GM10248 (cell line): ENCODE data around the gene PTPN11.
"Not testable (repeated sequence)": the region's sequence is repeated elsewhere in the genome, so short reads cannot be mapped to it uniquely, and the experiment has no call there.

ENCODE experiments used
- CTCF ChIA-PET: fragments of 300-600 bp; sonication (Branson Sonifier 250); formaldehyde crosslinking; extraction: SDS; loops from one replicate; lab custom pipeline; 2021; ENCODE audit warnings: antibody characterized with exemption; lab: Yijun Ruan, JAX
- POLR2A ChIA-PET: fragments of 350-650 bp; sonication (Branson Sonifier 250); formaldehyde crosslinking; extraction: SDS; loops from one replicate; lab custom pipeline; 2020; ENCODE audit warnings: antibody characterized with exemption; lab: Yijun Ruan, JAX
- DNase-seq: peaks from one replicate; pipeline ENCODE4 v3.0.0; 2012; ENCODE audit errors: extremely low spot score
- CTCF ChIP-seq: IDR thresholded peaks from 2 replicates; pipeline ENCODE4 v1.5.1; 2012; ENCODE audit warnings: mild to moderate bottlenecking, low read depth; ENCODE audit errors: extremely low read depth, missing control alignments, control extremely low read depth

The PTPN11 gene

DNA sequence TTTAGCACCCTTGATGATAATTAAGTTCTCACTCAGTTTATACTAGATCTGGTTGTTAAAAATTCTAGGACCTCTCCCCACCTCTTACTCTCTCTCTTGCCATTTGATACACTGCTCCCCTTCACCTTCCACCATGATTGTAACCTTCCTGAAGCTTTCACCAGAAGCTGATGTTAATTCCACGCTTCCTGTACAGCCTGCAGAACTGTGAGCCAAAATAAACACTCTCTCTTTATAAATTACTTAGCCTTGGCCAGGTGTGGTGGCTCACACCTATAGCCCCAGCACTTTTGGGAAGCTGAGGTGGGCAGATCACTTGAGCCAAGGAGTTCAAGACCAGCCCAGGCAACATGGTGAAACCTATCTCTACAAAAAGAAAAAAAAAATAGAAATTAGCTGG is 25.4 kb upstream of the PTPN11 start:
- DNase-seq: no peak
- ChIA-PET POLR2A (interaction anchor here (0.6 kb wide), 1 partner anchor 8 kb away, joined by 3 read pairs; no protein-coding TSS in a partner anchor), CTCF (interaction anchor here (1.8 to 4.0 kb wide), 2 partner anchors 9 to 195 kb away, joined by 6 to 18 read pairs; no protein-coding TSS in a partner anchor)
- no peak for TF ChIP-seq CTCF

DNA sequence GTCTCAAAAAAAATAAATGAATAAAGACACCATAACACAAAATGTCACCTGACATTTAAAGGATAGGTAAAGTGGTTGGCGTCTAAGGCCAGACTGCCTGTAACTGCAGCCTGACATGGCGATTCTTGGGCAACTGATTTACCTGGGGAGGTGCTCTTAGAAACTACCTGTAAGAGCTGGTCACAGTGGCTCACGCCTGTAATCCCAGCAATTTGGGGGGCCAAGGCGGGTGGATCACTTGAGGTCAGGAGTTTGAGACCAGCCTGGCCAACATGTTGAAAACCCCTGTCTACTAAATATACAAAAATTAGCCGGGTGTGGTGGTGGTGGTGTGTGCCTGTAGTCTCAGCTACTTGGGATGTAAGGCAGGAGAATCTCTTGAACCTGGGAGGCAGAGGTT is 17.7 kb upstream of the PTPN11 start:
- POLR2A ChIA-PET: interaction anchor here (0.6 to 0.7 kb wide), 6 partner anchors 7 to 555 kb away, joined by 3 to 7 read pairs (median 4); no protein-coding TSS in a partner anchor
- CTCF ChIA-PET: interaction anchor here (1.6 to 3.5 kb wide), 3 partner anchors 10 to 14 kb away, joined by 6 to 13 read pairs (median 12); no protein-coding TSS in a partner anchor
- TF ChIP-seq CTCF: no peak
- no peak for DNase-seq

DNA sequence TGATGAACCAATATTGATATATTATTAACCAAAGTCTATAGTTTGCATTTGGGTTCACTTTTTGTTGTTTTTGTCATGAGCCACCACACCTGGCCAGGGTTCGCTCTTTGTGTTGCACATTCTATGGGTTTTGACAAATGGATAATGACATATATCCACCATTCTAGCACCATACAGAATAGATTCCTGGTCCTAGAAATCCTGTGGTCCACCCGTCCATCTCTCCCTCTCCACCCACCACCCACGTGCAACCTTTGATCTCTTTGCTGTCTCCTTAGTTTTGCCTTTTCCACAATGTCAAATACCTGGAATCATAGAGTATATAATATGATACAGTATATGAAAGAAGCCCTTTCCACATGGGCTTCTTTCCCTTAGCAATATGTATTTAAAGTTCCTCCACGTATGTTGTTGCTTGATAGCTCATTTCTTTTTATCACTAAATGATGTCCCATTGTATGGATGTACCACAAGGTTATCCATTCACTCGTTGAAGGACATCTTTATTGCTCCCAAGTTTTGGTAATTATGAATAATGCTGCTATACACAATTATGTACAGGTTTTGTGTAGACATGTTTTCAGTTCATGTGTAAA is 16.7 kb upstream of the PTPN11 start:
- ChIA-PET POLR2A (interaction anchor here (0.7 kb wide), 3 partner anchors 25 to 556 kb away, joined by 3 to 7 read pairs (median 5); no protein-coding TSS in a partner anchor), CTCF (interaction anchor here (2.1 to 3.5 kb wide), 2 partner anchors 9 to 15 kb away, joined by 12 to 13 read pairs; no protein-coding TSS in a partner anchor)
- TF ChIP-seq CTCF: no peak

DNA sequence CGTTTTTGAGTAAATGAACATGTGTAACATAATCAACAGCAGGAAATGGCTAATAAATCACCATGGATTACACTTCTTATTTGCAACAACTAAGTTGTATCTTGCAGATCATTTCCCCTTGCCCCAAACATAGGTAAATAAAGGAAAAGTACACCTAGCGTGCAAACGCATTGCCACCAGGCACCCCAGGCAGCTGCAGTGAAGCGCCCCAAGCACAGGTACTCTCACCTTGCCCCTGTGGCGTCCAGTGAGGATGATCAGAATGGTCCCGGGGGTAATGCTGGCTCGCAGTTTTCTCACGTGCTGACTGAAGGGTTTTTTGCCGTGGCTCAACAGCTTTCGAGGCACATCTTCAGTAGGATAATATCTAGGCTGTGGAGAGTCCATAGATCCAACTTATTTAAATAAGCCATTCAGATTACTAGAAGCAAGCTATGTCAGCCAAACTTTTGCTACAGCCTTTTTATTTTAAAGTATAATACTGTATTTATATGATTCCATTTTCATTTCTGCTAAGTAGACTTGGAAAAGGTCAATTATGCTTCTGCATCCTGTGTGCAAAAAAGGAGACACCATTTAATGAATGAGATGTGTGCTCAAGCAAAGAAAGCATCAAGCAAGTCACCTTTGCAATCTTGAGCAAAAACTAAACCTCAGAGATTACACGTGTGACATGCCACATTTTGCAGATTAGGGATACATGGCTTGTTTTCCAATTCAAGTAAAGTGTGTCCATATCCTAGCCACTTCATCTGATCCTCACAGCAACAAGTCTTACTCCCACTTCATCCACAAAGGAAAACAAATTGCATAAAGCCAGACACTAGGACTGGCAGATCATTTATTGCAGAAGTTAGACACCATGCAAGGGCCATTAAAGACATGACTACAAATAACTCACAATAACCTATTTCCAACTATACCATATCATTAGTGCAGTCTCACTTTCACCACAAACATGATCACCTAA is 11.9 kb upstream of the PTPN11 start:
- TF ChIP-seq CTCF: no peak
- POLR2A ChIA-PET: no interaction called here
- no peak for DNase-seq
- CTCF ChIA-PET: interaction anchor here (1.3 to 3.6 kb wide), 3 partner anchors 11 to 298 kb away, joined by 3 to 14 read pairs (median 4); partner anchors contain the start of gene NAA25

More for the DNA sequence above, 16.7 kb upstream of the PTPN11 start:
- no peak for DNase-seq

DNA sequence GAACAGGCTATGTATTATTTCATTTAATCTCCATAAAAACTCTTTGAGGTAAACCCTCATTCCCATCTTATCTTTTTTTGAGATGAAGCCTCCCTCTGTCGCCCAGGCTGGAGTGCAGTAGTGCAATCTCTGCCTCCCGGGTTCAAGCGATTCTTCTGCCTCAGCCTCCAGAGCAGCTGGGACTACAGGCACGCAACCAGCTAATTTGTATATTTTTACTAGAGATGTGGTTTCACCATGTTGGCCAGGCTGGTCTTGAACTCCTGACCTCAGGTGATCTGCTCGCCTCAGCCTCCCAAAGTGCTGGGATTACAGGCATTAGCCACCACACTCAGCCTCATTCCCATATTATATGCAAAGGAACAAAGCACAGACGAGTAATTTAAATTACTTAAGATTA is 11.1 kb upstream of the PTPN11 start:
- CTCF ChIA-PET, DNase-seq, POLR2A ChIA-PET: not testable (repeated sequence)

GRCh38 chr12:112408621-112409020 is 10.1 kb upstream of the PTPN11 start:
- POLR2A ChIA-PET: no interaction called here
- CTCF ChIA-PET: no interaction called here
- TF ChIP-seq CTCF: no peak
- DNase-seq: no peak
